Prostate gland (tissue), 2 donors: ENCODE data around the gene FBXL13.

Experiments used
- CTCF ChIP-seq, 4 experiments: fragments of 200-600 bp in 2 of 4; fragments of 450-650 bp in 2 of 4; sonication (generic) in 2 of 4; IDR thresholded peaks; 1 replicate in 3 of 4; 2 replicates in 1 of 4; pipeline ENCODE4 v1.5.1; 2016 to 2019; ENCODE audit warnings: antibody characterized with exemption in 4 of 4, mild to moderate bottlenecking in 2 of 4, moderate library complexity in 2 of 4
- POLR2A ChIP-seq: fragments of 450-650 bp; IDR thresholded peaks from one replicate; pipeline ENCODE4 v1.6.1; 2016; ENCODE audit warnings: antibody characterized with exemption, mild to moderate bottlenecking

- TF ChIP-seq CTCF (IDR thresholded peaks at IDR 0.05), result no peak
- TF ChIP-seq POLR2A, result no peak
These were observed 229.2 kb downstream of the FBXL13 start for GRCh38 chr7:102845346-102845745.
